Heart right ventricle (tissue), 16 donors: ENCODE measurements around the gene DPF3. TPM values are rescaled to one million over a fixed set of nuclear protein-coding genes. Genes with fewer than 3 reads are reported as not detected.
A peak's percentile ranks its signal among the peaks of the same experiment; 100 is the strongest.

Experiments
- ATAC-seq, 8 donors: fragments of 200-7000 bp; cut with Tn5 transposase; one replicate each; pipeline ENCODE4 v1.9.1; 2020; ENCODE audit warnings: mild to moderate bottlenecking in 8 of 8, moderate library complexity in 8 of 8, moderate number of reproducible peaks in 1 of 8
- DNase-seq, 2 donors: peaks; one replicate each; pipeline ENCODE4 v3.0.0-alpha.2; 2020
- H3K27ac ChIP-seq, 10 donors: fragments of 200-600 bp; sonication (generic) in 2 of 10; one replicate each; pipeline versions ENCODE4 v1.5.0 to v1.8.0; 2020 to 2022; ENCODE audit warnings: mild to moderate bottlenecking in 3 of 10
- H3K27me3 ChIP-seq, 7 donors: fragments of 200-600 bp; one replicate each; pipeline ENCODE4 v1.8.0; 2021 to 2022; ENCODE audit warnings: mild to moderate bottlenecking in 2 of 7
- H3K36me3 ChIP-seq, 9 donors: fragments of 200-600 bp; sonication (generic) in 1 of 9; one replicate each; pipeline versions ENCODE4 v1.5.0 to v1.8.0; 2020 to 2022; ENCODE audit warnings: mild to moderate bottlenecking in 2 of 9
- H3K4me1 ChIP-seq, 9 donors: fragments of 200-600 bp; sonication (generic) in 1 of 9; one replicate each; pipeline versions ENCODE4 v1.5.0 to v1.8.0; 2020 to 2022; ENCODE audit warnings: mild to moderate bottlenecking in 4 of 9
- H3K4me3 ChIP-seq, 10 donors: fragments of 200-600 bp; sonication (generic) in 2 of 10; one replicate each; pipeline versions ENCODE4 v1.5.0 to v1.8.0; 2020 to 2022; ENCODE audit warnings: mild to moderate bottlenecking in 7 of 10, moderate library complexity in 2 of 10
- H3K9me3 ChIP-seq, 11 donors: fragments of 200-600 bp in 10 of 11; sonication (generic) in 2 of 11; one replicate each; pipeline versions ENCODE4 v1.5.0 to v1.8.0; 2013 to 2022; ENCODE audit warnings: mild to moderate bottlenecking in 2 of 11, control low read depth in 1 of 11, moderate library complexity in 1 of 11
- CTCF ChIP-seq, 9 donors: fragments of 200-600 bp; sonication (generic) in 2 of 9; IDR thresholded peaks; one replicate each; pipeline versions ENCODE4 v1.5.0 to v1.8.0; 2021 to 2022; ENCODE audit warnings: antibody characterized with exemption in 9 of 9, mild to moderate bottlenecking in 5 of 9, moderate library complexity in 1 of 9
- WGBS, 2 donors: extraction: QIAGEN DNeasy Blood & Tissue Kit; methylation state at CpG; one replicate each; pipeline ENCODE4 v1.1.7; 2013; ENCODE audit warnings: inconsistent platforms in 1 of 2; 5-methylcytosine and 5-hydroxymethylcytosine counted together
- intact Hi-C, 10 donors: fragments of 100-400 bp; cut with DNase I; formaldehyde crosslinking; loops; one replicate each; pipeline versions ENCODE4 v1.11.1 to v1.14.2; 2022
- polyA plus RNA-seq, 2 donors: library from polyadenylated mRNA; stranded (reverse); fragments of 200-250 nt; gene quantifications; one replicate each; pipeline ENCODE4 v1.2.3, GENCODE V29; 2013
- total RNA-seq, 10 donors: library from RNA; stranded (reverse); fragmentation: NEBNext Ultra II Directional in 3 of 10; extraction: Animal tissue kit (Norgen Biotek cat#: 25700) in 3 of 10; gene quantifications; one replicate each; pipeline versions ENCODE4 v1.2.1 to v1.2.4, GENCODE V29; 2021 to 2023
- donor health status: Arrhythmogenic right ventricular cardiomyopathy.
- donor health status: ischemic (EF 13 %, LVEDD 7.1; RV severe dilation, severe dysfunction).
- donor health status: healthy with polysubstance abuse.
- donor health status: DM: no; HTN: yes; CAD: no.
- donor health status: DM: no; HTN: no; CAD: no.
- donor health status: ischemic (EF 25% LVEDD 6.9; RV normal size, moderate dysfunction).
- donor health status: ischemic (EF 25% LVEDD 5.7; RV mildly dilated, moderate dysfunction).
- donor health status: healthy.
- donor health status: DM: yes; HTN: yes; CAD: no.
- donor health status: Ischemic cardiomyopathy.
- donor health status: ischemic (EF 35%, LVEDD 5.7; RV mildly dilated, moderate dysfunction).
- donor health status: nonischemic (EF 11% LVEDD 7.7; RV severe dilation, severe dysfunction).
- donor health status: DM: yes; HTN: yes; CAD: no.
- donor health status: PGD.
- donor health status: ischemic (EF 29% LVEDD 5.4; RV normal size, mild dysfunction).
- donor health status: nonischemic (EF 23%, LVEDD 6.1; RV moderate dilation, normal function).

Gene DPF3
- total and polyA plus RNA-seq, 12 donors, result 3.8 to 52.3 (median 35.6) TPM

GRCh38 chr14:72790887-72791566, 102.9 kb downstream of the DPF3 start:
- WGBS, 2 donors, result 50 to 58% methylated on average over 10 of the region's 10 CpGs
- no peak for TF ChIP-seq CTCF (IDR thresholded peaks at IDR 0.05)
- intact Hi-C loops, result no loop called here
- H3K27me3 ChIP-seq, result no peaks in the 10 kb centered on the region
- H3K9me3 ChIP-seq, result no peaks in the 10 kb centered on the region
- H3K27ac ChIP-seq, result peak overlapping the region; percentile 21 to 87 (median 75)
- ATAC-seq (peak; percentile 52 to 84 (median 78)), DNase-seq (peak; percentile 47 to 48)
- H3K4me3 ChIP-seq, result no peak overlapping the region
- no peaks in the 10 kb centered on the region for H3K36me3 ChIP-seq
- H3K4me1 ChIP-seq, result peaks cover 5 to 78% (median 36%) of the 10 kb centered on the region in 9 donors

GRCh38 chr14:72788972-72789728, 104.8 kb downstream of the DPF3 start:
- Histone ChIP-seq H3K36me3 (no peaks in the 10 kb centered on the region), H3K4me3 (no peak overlapping the region), H3K4me1 (peaks cover 5 to 73% (median 33%) of the 10 kb centered on the region in 9 donors), H3K27ac (peak overlapping the region in 6 of 10 donors; percentile 19 to 84 (median 54)), H3K27me3 (no peaks in the 10 kb centered on the region), H3K9me3 (no peaks in the 10 kb centered on the region)
- intact Hi-C loops, result no loop called here
- no peak for TF ChIP-seq CTCF (IDR thresholded peaks at IDR 0.05)
- WGBS, 2 donors, result 66 to 75% methylated on average over 13 of the region's 13 CpGs
- no peak for DNase-seq
- ATAC-seq, result no peak

DNA sequence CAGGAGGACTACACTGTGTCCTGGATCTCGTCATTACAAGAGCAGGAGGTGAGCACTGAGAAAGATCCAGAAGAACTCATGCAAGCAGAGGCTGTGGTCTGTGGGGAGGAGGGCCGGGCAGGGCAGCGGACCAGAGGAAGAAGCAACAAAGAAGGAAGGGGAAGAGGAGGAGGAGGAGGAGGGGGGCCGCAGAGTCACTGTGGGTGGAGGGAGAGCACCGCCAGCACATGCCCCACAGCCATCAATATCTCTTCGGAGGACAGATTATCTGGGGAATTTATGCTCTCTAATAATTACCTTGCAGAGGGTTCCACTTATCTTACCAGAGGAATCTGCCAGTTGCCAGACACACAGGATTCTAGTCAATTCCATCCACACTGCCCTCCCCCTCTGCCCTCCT, 105.6 kb downstream of the DPF3 start:
- ATAC-seq, result no peak
- no peak for DNase-seq
- H3K9me3 ChIP-seq, result no peaks in the 10 kb centered on the region
- no peak overlapping the region for H3K4me3 ChIP-seq
- H3K4me1 ChIP-seq, result peaks cover 7 to 73% (median 34%) of the 10 kb centered on the region in 9 donors
- H3K27me3 ChIP-seq, result no peaks in the 10 kb centered on the region
- intact Hi-C loops, result no loop called here
- H3K27ac ChIP-seq, result peak overlapping the region in 3 of 10 donors; percentile 31 to 82 (median 36)
- WGBS, 2 donors, result 31 to 33% methylated on average over 6 of the region's 6 CpGs
- TF ChIP-seq CTCF (IDR thresholded peaks at IDR 0.05), result no peak
- H3K36me3 ChIP-seq, result no peaks in the 10 kb centered on the region

- ATAC-seq (no peak), DNase-seq (no peak)
- no peak for TF ChIP-seq CTCF (IDR thresholded peaks at IDR 0.05)
- intact Hi-C loops, result no loop called here
- Histone ChIP-seq H3K27me3 (no peaks in the 10 kb centered on the region), H3K9me3 (no peaks in the 10 kb centered on the region), H3K4me1 (peaks cover 5 to 72% (median 30%) of the 10 kb centered on the region in 9 donors), H3K27ac (peak overlapping the region in 2 of 10 donors; percentile 10 to 31), H3K36me3 (no peaks in the 10 kb centered on the region), H3K4me3 (no peak overlapping the region)
- WGBS, 2 donors, result 66 to 78% methylated on average over 6 of the region's 6 CpGs
These were observed 106.1 kb downstream of the DPF3 start for GRCh38 chr14:72787841-72788240.
